GM18873 (cell line): ENCODE measurements around the gene RAPSN.

Source experiments
- ATAC-seq: cut with Tn5 transposase; IDR thresholded peaks from one replicate; pipeline ENCODE4 v1.9.1; 2021; ENCODE audit warnings: mild to moderate bottlenecking, moderate library complexity, moderate number of reproducible peaks; ENCODE audit not compliant: unreplicated experiment, low FRiP score

RAPSN gene

DNA sequence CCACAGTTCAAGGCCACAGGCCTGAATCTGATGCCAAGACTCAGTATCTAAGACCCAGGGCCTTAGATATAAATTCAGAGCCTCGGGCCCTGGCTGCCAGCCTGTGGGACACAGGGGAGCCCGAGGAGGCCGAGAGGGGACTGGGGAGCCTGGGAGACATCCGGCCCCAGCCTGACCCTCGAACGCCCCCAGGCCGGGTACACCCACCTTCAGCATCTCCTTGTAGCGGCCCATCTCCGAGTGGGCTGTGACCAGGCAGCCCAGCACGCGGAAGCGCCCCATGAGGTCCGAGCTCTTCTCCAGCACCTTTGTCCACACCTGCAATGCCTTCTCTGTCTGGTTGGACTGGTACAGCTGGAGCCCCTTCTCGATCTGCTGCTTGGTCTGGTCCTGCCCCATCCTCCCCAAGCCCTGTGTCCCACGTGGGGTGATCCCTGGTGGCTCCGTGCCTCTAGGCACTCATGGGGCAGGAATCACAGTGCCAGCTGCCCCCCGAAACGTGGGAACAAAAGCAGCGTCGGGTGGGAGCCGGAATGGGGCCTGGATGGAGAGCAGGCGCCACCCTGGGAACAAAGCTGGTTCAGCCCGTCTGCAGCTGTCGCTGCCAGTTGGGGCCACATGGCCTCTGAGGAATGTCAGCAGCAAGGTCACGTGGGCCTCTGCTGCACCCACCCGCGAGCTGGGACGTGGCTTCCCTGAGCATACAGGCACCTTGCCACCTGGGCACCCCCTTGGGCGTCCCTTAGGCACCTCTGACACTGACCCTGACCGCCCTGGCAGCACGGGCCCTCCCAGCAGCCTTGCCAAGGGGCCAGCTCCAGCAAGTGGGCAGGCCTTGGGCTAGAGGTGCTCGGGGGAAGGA lies at the start of gene RAPSN:
RAPSN (minus strand) TSS at position 571 of the 862 bp plus-strand sequence; CDS start at position 399, 172 bp downstream.
- ATAC-seq = no peak

DNA sequence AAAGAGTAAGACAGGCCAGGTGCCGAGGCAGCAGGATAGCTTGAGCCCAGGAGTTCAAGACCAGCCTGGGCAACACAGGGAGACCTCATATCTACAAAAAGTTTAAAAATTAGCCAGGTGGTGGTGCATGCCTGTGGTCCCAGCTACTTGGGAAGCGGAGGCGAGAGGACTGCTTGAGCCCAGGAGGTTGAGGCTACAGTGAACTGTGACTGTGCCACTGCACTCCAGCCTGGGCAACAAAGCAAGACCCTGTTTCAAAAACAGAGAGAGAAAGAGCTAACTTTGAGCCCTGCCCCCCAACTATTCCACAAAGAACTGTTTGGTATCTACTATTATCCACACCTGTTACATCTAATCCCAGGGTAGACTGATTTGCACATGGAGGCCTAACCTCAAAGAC lies 49.2 kb upstream of the RAPSN start:
- no peak for ATAC-seq

DNA sequence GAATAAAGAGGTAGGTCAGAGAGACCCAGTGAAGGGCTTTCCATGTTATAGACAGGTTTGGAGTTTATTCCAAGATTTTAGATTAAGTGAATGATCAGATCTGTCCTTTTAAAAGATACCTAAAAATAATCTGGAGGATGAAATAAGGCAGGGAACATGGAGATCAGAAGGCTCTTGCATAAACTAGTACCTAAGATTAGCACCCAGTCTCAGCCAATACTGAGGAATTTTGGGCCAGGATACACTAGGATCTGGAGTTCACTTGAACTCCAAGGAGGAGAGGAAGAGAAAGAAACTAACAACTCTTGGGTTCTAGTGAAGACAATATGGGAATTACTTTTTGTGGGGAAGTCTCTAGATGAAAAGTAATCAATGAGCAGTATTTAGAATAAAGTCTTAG lies 47.9 kb upstream of the RAPSN start:
- ATAC-seq = no peak

DNA sequence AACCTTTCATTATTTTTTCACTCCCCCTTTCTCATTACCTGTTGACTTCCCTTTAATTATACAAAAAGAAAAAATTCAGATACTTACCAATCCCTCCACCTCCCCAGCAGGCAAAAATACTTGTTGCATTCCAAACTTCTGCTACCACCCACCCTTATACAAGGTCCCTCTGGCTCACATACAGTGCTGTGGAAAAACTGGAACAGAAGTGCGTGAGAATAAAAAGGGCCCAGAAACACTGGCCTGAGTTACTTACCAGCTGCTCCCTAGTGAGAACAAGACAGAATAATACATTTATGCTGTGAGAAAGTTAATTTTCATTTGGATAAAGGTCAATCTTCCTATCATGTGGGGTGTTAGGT lies 46.9 kb upstream of the RAPSN start:
- no peak for ATAC-seq

DNA sequence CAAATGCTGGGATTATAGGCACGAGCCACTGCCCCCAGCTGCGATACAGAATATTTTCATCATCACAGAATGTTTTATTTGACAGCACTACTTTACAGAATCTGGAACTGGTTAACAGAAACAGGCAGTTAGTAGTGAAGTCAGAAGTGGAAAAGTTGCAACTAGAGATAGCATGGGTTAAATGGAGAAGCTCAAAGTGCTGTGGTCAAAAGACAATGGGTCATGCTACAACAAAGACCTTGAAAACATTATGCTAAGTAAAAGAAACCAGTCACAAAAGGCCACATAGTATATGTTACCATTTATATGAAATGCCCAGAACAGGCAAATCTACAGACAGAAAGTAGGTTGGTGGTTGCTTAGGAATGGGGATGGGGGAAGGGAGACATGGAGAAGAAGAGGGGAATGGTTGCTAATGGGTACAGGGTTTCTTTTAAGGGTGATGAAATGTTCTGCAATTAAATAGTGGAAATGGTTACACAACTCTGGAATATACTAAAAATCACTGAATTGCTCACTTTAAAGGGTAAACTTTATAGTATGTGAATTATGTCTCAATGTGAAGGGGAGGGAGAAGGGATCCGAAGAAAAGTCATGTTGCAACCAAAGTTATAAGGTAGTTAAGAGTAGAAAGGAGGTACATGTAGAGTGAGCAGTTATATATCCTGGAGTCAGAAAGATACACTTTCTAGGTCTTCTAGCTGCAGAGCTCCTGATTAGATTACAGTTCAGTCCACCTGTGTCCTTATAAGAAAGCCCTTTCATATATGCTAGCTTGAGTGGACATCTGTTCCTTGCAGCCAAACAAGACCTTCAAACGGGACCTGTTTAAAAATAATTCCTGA lies 46.3 kb upstream of the RAPSN start:
- ATAC-seq = no peak

DNA sequence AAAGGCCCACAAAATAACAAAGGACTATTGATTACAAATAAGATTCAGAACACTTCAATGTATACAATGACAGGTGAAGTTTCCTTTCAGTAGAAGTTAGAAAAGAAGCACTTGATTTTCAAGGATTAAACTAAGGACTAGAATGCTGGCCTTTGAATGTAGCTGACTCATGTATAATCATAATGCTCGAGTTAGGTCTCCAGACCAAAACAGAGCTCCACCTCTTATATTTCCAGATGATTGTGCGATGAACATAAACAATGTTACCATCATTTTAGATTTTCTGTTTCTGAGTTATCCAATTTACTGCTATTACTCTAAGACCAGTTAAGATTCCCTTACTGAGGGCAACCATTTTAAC lies 40.4 kb upstream of the RAPSN start:
- no peak for ATAC-seq

DNA sequence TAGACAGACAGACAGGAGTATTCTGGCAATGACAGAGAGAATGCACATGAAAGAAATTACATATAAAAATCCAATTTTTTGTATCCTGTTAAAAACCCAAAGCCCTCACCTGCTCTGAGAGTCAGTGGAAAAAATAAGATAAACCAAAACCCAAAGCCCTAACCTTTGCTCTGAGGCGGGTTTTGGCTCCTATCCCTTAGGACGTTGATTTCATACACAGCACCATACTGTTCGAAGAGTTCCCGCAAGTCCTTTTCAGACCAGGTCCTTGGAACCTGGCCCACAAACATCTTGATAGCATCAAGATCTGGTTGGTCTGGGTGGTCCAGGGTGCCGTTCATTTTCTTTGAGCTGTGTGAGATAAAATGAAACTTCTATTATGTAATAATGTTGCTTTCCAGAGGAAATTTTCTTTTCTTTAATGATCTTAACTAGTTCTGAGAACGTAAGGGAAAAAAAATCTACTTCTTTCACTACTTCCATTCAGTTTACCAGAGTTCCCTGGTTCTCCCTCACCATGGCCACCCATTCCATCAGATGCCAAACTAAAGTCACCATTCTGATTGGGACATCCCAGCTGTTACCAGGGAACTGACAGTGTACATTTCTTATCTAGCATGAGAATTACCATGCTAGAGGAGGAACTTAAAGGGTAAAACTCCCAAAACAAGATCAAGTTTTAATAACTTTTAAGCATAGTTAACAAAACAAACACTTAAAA lies 39.9 kb upstream of the RAPSN start:
- ATAC-seq = no peak

DNA sequence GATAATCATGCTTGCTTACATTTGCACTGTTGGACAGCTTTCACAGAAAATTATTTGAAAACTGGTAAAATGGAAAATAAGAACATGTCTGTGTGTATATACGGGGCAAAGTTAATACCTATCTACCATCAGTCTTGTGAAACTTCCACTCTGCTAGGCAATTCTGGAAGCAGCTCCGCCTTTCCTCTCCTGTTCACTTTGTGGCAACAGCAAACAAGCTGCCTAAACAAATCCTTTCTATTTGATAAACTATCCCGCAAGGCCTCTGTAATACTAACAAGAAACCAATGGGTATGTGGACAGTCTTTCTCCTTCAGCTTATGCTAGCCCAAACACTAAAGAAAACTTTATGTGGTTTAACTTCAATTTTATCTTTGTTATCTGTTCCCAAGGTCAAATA lies 39.2 kb upstream of the RAPSN start:
- ATAC-seq = no peak

DNA sequence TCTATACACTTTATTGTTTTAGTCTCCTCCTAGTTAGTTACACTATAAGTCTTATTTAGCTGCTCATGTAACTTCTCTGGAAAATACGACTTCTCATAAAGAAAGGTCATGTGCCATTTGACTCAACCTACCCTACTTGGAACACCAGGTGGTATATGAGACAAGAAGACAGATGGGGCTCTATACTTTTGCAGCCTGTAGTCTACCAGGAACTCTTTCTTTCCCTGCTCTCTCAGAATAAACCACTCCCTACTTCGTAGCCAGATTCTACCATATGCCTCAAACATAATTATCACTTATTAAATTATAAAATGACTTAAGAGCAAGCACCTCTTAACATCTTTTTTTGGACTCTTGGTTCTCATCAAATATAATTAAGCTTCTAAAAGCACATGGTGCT lies 38.5 kb upstream of the RAPSN start:
- no peak for ATAC-seq

DNA sequence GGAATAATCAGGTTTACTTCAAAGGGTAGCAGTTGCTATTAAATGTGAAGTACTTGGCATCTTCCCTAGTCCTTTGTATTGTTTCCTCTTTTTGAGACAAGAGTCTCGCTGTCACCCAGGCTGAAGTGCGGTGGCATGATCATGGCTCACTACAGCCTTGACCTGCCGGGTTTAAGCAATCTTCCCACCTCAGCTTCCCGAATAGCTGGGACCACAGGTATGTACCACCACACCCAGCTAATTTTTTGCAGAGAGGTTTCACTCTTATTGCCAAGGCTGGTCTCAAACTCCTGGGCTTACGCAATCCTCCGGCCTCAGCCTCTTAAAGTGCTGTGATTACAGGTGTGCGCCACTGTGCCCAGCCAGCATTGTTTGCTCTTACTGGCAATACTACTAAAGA lies 36.2 kb upstream of the RAPSN start:
- ATAC-seq = no peak

DNA sequence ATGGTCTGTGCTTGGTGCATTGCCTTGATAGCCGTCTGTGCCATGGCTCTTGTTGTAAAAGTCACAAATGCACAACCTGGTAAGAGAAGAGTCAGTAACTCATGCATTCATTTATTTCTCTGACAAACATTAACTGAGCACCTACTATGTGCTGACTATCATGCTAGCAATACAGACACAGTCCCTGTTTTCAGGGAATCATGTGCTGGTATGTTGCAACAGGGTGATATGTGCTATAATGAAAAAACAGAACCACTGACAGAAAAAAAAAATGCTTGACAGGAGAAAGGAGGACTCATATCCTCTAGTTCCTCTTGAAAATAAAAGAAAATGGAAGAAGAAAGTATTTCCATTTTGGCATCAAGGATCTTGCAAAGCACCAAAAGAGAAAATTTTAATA lies 34.5 kb upstream of the RAPSN start:
- no peak for ATAC-seq

DNA sequence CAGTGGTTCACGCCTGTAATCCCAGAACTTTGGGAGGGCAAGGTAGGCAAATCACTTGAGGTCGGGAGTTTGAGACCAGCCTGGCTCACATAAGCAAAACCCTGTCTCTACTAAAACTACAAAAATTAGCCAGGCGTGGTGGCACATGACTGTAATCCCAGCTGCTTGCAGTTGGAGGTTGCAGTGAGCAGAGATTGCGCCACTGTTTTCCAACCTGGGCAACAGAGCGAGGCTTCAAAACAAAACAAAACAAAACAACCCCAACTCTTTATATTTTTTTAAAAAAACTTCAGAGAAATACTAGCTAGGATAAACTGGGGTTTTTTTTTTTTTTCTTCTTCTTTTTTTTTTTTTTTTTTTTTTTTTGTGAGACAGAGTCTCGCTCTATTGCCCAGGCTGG lies 31.8 kb upstream of the RAPSN start:
- no peak for ATAC-seq

DNA sequence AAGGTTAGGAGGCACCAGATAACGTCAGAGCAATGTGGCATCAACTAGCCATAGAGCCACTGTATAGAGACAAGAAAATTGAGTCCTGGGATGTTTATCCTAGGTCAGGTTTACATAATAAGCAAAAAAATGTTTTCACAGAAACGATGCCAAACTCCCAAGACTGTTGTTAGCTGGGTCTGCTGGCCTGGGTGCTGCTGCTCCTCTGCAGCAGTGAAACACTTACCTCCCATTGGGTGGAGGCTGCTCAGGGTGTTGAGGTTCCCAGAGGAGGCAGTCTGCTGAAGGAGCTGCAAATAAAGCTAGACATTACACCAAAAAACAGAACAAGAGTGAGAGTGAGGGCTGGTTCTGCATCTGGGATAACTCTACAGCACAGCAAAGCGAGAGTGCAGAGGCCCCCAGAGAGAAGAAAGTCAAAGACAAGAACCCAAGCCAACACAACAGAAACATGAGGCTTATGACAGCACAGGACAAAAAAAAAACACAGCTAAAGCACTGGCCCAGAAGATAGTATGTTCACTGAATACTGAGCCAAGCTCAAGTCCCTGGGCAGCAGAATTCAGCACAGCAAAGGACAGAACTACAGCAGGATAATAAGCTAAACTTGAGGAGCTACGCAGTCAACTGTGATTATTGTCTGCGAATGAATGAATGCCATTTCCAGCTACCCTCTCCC lies 29.9 kb upstream of the RAPSN start:
- no peak for ATAC-seq

DNA sequence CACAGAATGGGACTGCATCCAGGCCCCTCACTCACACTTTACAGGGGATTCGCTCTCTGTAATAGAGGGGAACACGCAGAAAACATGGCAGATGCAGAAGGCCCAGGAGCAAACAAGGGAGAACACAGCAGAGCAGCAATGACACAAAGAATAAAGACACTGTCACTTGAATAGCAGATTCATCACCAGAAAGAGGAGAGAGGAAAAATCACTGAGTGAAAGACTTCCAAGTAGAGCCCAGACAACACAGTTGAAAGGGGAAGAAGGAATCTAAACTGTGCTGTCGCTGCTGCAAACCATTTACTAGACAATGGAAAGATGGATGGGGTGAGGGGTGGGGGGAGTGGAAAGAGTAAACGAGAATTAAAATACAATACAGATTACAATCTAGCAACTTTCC lies 28.8 kb upstream of the RAPSN start:
- ATAC-seq = no peak

DNA sequence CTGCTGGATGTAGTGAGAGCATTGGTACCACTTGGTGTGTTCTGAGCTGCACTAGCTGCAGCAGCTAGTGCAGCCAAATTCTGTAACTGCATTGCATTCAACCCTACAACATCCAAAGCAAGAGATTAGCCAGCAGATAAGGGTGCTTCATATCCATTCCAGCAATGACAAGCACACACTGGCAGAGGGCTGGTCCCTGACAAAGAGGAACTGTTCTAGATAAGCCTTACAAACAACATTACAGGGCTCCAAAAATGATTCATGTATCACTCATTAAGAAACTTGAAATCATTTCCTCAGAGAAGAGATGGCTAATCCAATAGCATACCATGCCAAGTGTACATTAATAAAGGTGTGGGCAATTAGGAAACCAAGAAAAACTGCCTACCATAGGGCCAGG lies 28.4 kb upstream of the RAPSN start:
- ATAC-seq = no peak

DNA sequence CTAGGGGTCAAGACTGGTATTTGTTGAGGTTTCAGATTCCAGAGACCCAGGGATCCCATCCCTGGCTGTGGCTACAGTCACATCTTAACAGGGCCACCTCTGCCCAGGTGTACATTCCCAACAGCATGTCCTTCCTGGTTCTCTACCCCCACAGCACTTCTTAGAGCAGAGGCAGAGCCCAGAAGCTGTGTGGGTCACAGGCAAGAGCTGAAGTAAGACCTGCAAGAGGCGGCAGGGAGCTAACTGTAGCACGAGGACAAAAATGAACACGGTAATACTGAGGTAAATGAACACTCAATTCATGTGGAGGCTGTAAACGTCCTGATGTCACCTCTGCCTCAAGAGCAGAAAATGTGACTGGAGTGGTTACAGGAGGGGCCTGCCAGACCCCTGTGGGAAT lies 21.7 kb upstream of the RAPSN start:
- no peak for ATAC-seq

DNA sequence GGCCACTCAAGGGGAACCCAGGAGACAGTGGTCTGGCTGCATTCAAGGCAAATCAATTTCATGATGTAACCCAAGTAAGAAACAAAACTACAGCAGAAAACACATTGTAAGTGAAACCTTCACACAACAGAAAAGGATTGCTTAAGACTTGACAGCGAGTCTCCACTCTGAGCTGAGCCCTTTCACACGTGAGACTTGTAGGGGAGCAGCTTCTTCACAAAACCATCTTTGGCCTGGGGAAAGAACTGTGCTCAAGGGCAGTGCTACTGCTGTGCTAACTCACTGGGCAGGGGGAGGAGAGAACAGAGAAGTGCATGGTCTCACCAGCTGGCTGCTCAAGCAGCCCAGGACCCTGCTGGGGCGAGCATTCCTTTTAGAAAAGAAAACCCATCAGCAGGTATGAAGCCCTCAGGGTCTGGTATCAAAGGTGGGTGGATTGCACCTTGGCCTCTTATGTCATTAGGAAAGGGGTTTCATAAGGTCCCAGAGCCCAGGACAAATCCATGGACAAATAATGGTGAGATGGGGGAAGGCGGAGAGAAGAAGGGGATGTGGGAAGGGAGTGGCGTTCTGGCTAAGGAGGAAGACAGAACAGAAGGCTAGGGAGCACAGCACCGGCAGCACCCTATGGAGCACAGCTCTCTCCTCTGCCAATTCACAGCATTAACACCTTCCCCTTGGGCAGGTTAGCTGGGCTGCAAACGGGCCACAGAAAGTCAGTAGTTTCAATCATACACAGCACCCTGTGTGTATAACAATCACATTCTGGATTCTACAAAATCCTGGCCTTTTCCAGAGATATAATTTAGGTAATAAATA lies 20.6 kb upstream of the RAPSN start:
- no peak for ATAC-seq

DNA sequence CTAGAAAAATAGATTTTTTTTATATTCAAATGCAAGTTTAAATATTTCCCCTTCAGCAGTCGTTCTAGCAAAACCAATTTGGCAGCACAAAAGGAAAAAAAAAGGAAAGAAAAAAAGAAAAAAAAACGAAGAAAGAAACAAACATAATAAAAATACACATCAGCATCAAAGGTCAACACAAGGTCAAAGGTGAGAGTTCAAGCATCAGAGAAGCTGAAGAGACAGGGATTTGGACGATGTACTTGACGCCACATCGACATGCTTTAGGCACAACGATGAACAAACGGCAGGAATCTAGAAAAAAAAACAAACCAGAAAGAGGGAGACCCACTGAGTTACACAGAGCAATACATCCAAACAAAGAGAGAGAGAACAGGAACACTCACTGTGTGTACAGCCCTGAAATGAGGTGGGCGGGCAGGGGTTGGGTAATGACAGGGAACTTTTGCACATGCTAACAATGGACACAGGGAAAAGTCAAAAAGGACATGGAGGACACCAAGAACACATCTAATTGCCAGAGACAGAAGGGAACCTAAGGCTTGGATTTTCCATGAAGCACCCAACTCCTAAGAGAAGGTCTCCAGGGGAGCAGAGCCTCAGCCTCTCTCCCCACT lies 19.8 kb upstream of the RAPSN start:
- ATAC-seq = no peak

DNA sequence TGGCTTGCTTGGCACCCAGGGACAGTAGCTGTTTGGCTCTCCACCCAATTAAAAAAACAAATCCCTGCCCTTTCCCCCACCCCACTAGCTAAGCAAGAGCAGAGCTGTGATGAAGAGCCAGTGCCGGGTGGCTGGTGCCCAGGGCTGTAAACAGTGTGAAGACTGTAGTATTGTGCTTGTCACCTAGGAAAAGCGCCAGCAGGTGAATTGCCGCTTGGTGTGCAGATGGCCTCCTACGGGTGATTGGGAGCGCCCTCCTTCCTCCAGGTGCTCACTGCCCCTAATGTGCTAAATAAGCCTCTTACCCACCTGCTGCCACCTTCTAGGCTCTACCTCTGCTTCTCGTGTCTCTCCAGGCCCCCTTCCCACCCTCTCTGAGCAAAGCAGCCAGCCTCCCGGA lies 18.4 kb upstream of the RAPSN start:
- no peak for ATAC-seq
